H1 (cell line): ENCODE data around the gene PCDH7. TPM values are rescaled to one million over a fixed set of nuclear protein-coding genes. Genes with fewer than 3 reads are reported as not detected.

Experiments
- CTCF ChIA-PET: fragments of 300-600 bp; sonication (Branson Sonifier 250); formaldehyde crosslinking; loops from one replicate; lab custom pipeline; 2021; ENCODE audit not compliant: partially characterized antibody; lab: Charles Lee
- POLR2A ChIA-PET: fragments of 300-600 bp; sonication (Branson Sonifier 250); formaldehyde crosslinking; loops from one replicate; lab custom pipeline; 2021; ENCODE audit warnings: inconsistent platforms; ENCODE audit not compliant: partially characterized antibody; lab: Charles Lee
- DNase-seq, 2 experiments: peaks; one replicate each; pipeline versions ENCODE4 v3.0.0 to v3.0.0-alpha.2; 2010 to 2022; ENCODE audit warnings: low spot score in 2 of 2, low read depth in 1 of 2, mixed read lengths in 1 of 2
- FAIRE-seq: peaks from 2 replicates; lab custom pipeline; 2011; peaks lifted over from hg19 to GRCh38; lab: Jason Lieb, UNC
- H2AFZ ChIP-seq: 2 replicates; pipeline ENCODE4 v1.8.1; 2012; ENCODE audit warnings: low read length, inconsistent platforms
- H2AK5ac ChIP-seq: 2 replicates; pipeline ENCODE4 v1.6.1; 2013; ENCODE audit warnings: low read depth, low read length
- H2BK120ac ChIP-seq: replicated peaks from 2 replicates; pipeline ENCODE3; 2013; ENCODE audit warnings: low read depth, low read length, inconsistent platforms
- H2BK12ac ChIP-seq: 2 replicates; pipeline ENCODE4 v1.6.1; 2013; ENCODE audit warnings: low read depth, low read length
- H2BK15ac ChIP-seq: 2 replicates; pipeline ENCODE4 v1.6.1; 2013; ENCODE audit warnings: low read length
- H2BK20ac ChIP-seq: 2 replicates; pipeline ENCODE4 v1.6.1; 2013; ENCODE audit warnings: low read length
- H2BK5ac ChIP-seq: 2 replicates; pipeline ENCODE4 v1.6.1; 2013; ENCODE audit warnings: low read depth, low read length
- H3K14ac ChIP-seq: 2 replicates; pipeline ENCODE4 v1.6.1; 2013; ENCODE audit warnings: inconsistent platforms; ENCODE audit not compliant: insufficient read length
- H3K18ac ChIP-seq: 2 replicates; pipeline ENCODE4 v1.6.1; 2013; ENCODE audit warnings: low read length; ENCODE audit errors: extremely low read depth
- H3K23ac ChIP-seq: 2 replicates; pipeline ENCODE4 v1.6.1; 2013; ENCODE audit warnings: inconsistent platforms; ENCODE audit not compliant: insufficient read length
- H3K23me2 ChIP-seq: 2 replicates; pipeline ENCODE4 v1.6.1; 2013; ENCODE audit warnings: low read depth, low read length
- H3K27ac ChIP-seq: 2 replicates; pipeline ENCODE4 v1.6.1; 2011; ENCODE audit warnings: low read depth, low read length, inconsistent platforms
- H3K27me3 ChIP-seq, 4 experiments: replicated peaks in 1 of 4; 1 replicate in 1 of 4; 2 replicates in 3 of 4; pipeline versions ENCODE4 v1.6.1 to v1.8.1; 2011 to 2013; ENCODE audit warnings: low read length in 3 of 4, mild to moderate bottlenecking in 3 of 4, inconsistent platforms in 2 of 4, mixed read lengths in 2 of 4, moderate library complexity in 1 of 4; ENCODE audit not compliant: control insufficient read depth in 3 of 4, insufficient read depth in 3 of 4; ENCODE audit errors: extremely low read depth in 1 of 4
- H3K36me3 ChIP-seq, 4 experiments: 2 replicates each; pipeline versions ENCODE4 v1.6.1 to v1.8.1; 2011 to 2013; ENCODE audit warnings: mild to moderate bottlenecking in 4 of 4, low read length in 3 of 4, moderate library complexity in 2 of 4, control low read depth in 1 of 4, inconsistent platforms in 1 of 4; ENCODE audit not compliant: insufficient read depth in 4 of 4, control insufficient read depth in 2 of 4
- H3K4ac ChIP-seq: replicated peaks from 2 replicates; pipeline ENCODE3; 2013; ENCODE audit warnings: low read length, low read depth, mixed read lengths, inconsistent platforms; ENCODE audit not compliant: insufficient read length
- H3K4me1 ChIP-seq, 4 experiments: replicated peaks in 1 of 4; 1 replicate in 1 of 4; 2 replicates in 3 of 4; pipeline versions ENCODE4 v1.6.1 to v1.8.1; 2011 to 2013; ENCODE audit warnings: low read length in 3 of 4, inconsistent platforms in 2 of 4, mixed read lengths in 1 of 4; ENCODE audit not compliant: insufficient read depth in 4 of 4, control insufficient read depth in 3 of 4
- H3K4me2 ChIP-seq, 2 experiments: 2 replicates each; pipeline versions ENCODE4 v1.6.1 to v1.8.1; 2011 to 2013; ENCODE audit warnings: low read depth in 2 of 2, low read length in 2 of 2, control low read depth in 1 of 2, inconsistent platforms in 1 of 2, mild to moderate bottlenecking in 1 of 2; ENCODE audit not compliant: insufficient read depth in 1 of 2
- H3K4me3 ChIP-seq, 4 experiments: fragments of 200-600, 300-600 bp in 1 of 4; sonication (generic), shearing (Covaris generic), sonication (Bioruptor Twin) in 1 of 4; 2 replicates each; pipeline versions ENCODE4 v1.5.1 to v1.8.1; 2011 to 2016; ENCODE audit warnings: low read length in 4 of 4, low read depth in 3 of 4, control low read depth in 2 of 4, inconsistent platforms in 2 of 4, mild to moderate bottlenecking in 2 of 4, mixed read lengths in 1 of 4, moderate library complexity in 1 of 4; ENCODE audit not compliant: insufficient read depth in 2 of 4; ENCODE audit errors: extremely low read depth in 1 of 4
- H3K56ac ChIP-seq: replicated peaks from 2 replicates; pipeline ENCODE3; 2013; ENCODE audit warnings: low read depth, mild to moderate bottlenecking, mixed read lengths, low read length, inconsistent platforms; ENCODE audit not compliant: insufficient read length
- H3K79me1 ChIP-seq: 2 replicates; pipeline ENCODE4 v1.6.1; 2013; ENCODE audit warnings: low read depth, low read length, control low read depth
- H3K79me2 ChIP-seq, 2 experiments: 2 replicates each; pipeline versions ENCODE4 v1.6.1 to v1.8.1; 2012 to 2013; ENCODE audit warnings: low read length in 2 of 2, mild to moderate bottlenecking in 2 of 2, inconsistent platforms in 1 of 2; ENCODE audit not compliant: insufficient read depth in 2 of 2, control insufficient read depth in 1 of 2
- H3K9ac ChIP-seq, 4 experiments: replicated peaks in 1 of 4; 1 replicate in 1 of 4; 2 replicates in 3 of 4; pipeline versions ENCODE4 v1.6.1 to v1.8.1; 2011 to 2013; ENCODE audit warnings: low read depth in 3 of 4, low read length in 3 of 4, control low read depth in 2 of 4, mild to moderate bottlenecking in 2 of 4, moderate library complexity in 2 of 4, inconsistent platforms in 1 of 4; ENCODE audit errors: extremely low read depth in 1 of 4
- H3K9me3 ChIP-seq, 2 experiments: 2 replicates each; pipeline versions ENCODE4 v1.6.1 to v1.8.1; 2012 to 2013; ENCODE audit warnings: mild to moderate bottlenecking in 2 of 2, moderate library complexity in 2 of 2, control low read depth in 1 of 2, inconsistent platforms in 1 of 2, low read depth in 1 of 2, low read length in 1 of 2, mixed read lengths in 1 of 2; ENCODE audit not compliant: insufficient read depth in 2 of 2
- H4K20me1 ChIP-seq, 2 experiments: replicated peaks in 1 of 2; 2 replicates each; pipeline versions ENCODE3 to v1.8.1; 2011 to 2013; ENCODE audit warnings: inconsistent platforms in 2 of 2, low read length in 2 of 2, mild to moderate bottlenecking in 1 of 2; ENCODE audit not compliant: insufficient read depth in 2 of 2, control insufficient read depth in 1 of 2
- H4K5ac ChIP-seq: 2 replicates; pipeline ENCODE4 v1.6.1; 2013; ENCODE audit warnings: low read length, low read depth, mixed read lengths, inconsistent platforms; ENCODE audit not compliant: insufficient read length
- H4K8ac ChIP-seq: 2 replicates; pipeline ENCODE4 v1.8.0; 2013; ENCODE audit warnings: mild to moderate bottlenecking, moderate library complexity, low read length, inconsistent platforms; ENCODE audit not compliant: insufficient read depth; ENCODE audit errors: extremely low read depth
- H4K91ac ChIP-seq: replicated peaks from 2 replicates; pipeline ENCODE3; 2013; ENCODE audit warnings: low read length, mixed read lengths, inconsistent platforms; ENCODE audit not compliant: insufficient read length
- CTBP2 ChIP-seq: IDR thresholded peaks from 2 replicates; pipeline ENCODE4 v1.7.0; 2011; ENCODE audit warnings: borderline replicate concordance, mild to moderate bottlenecking, moderate library complexity, mixed read lengths, low read length; ENCODE audit not compliant: insufficient read depth, insufficient read length
- JUND ChIP-seq: IDR thresholded peaks from 2 replicates; pipeline ENCODE4 v1.6.1; 2011; ENCODE audit warnings: mild to moderate bottlenecking, improper control_type of control experiment, low read length
- KDM5A ChIP-seq: fragments of 200-600 bp; IDR thresholded peaks from 2 replicates; pipeline ENCODE4 v1.7.1; 2012; ENCODE audit warnings: mild to moderate bottlenecking, low read length, inconsistent platforms, mixed read lengths
- PHF8 ChIP-seq: fragments of 200-600 bp; sonication (generic); conservative IDR thresholded peaks from 2 replicates; pipeline ENCODE4 v1.7.1; 2012; ENCODE audit warnings: low read depth, mild to moderate bottlenecking, inconsistent platforms, low read length, moderate library complexity
- SIX5 ChIP-seq: IDR thresholded peaks from 2 replicates; pipeline ENCODE4 v1.6.1; 2011; ENCODE audit warnings: mild to moderate bottlenecking, low read depth, low read length
- WGBS, 2 experiments: shearing (Covaris generic) in 1 of 2; methylation state at CpG; one replicate each; pipeline versions ENCODE4 v1.1.6 to v1.1.7; 2013 to 2015; ENCODE audit warnings: low lambda C conversion rate in 2 of 2, mixed read lengths in 2 of 2, inconsistent platforms in 1 of 2, low coverage in 1 of 2, missing lambda C conversion rate in 1 of 2; ENCODE audit not compliant: insufficient replicate concordance in 2 of 2, insufficient coverage in 1 of 2, insufficient read length in 1 of 2; ENCODE audit errors: extremely low coverage in 1 of 2, missing lambda C conversion rate in 1 of 2; 5-methylcytosine and 5-hydroxymethylcytosine counted together
- polyA plus RNA-seq, 7 experiments: library from polyadenylated mRNA; depleted of rRNA in 3 of 7; stranded (reverse) in 5 of 7; unstranded in 2 of 7; fragments of >200 nt in 5 of 7; fragments of 200-250 nt in 2 of 7; gene quantifications; 1 replicate in 5 of 7; 2 replicates in 1 of 7; 4 replicates in 1 of 7; pipeline versions ENCODE4 v1.2.1 to v1.2.3, GENCODE V29; 2011 to 2013; ENCODE audit warnings: missing spikeins in 2 of 7, mixed read lengths in 2 of 7
- total RNA-seq: library from RNA; stranded (reverse); fragmentation: NEBNext Ultra II Directional; extraction: Animal tissue kit (Norgen Biotek cat#: 25700); gene quantifications from 2 replicates; pipeline ENCODE4 v1.2.1, GENCODE V29; 2021
- TF ChIP-seq, protein P1 (sequence below): IDR thresholded peaks from 2 replicates; pipeline ENCODE4 v1.6.1; 2011; ENCODE audit warnings: low read length, improper control_type of control experiment
- TF ChIP-seq, protein P2 (sequence below), 3 experiments: IDR thresholded peaks; 1 replicate in 2 of 3; 2 replicates in 1 of 3; pipeline versions ENCODE4 v1.5.1 to v1.6.1; 2011; ENCODE audit warnings: low read length in 3 of 3, mild to moderate bottlenecking in 3 of 3, inconsistent platforms in 2 of 3, low read depth in 1 of 3, moderate library complexity in 1 of 3; ENCODE audit not compliant: insufficient read depth in 1 of 3; ENCODE audit errors: control extremely low read depth in 1 of 3

The PCDH7 gene
- total and polyA plus RNA-seq, 2 of the 8 experiments (the other 6 are each of a cell fraction or from before 2014, with no cell fraction given): 3.1 to 6.1 TPM

DNA sequence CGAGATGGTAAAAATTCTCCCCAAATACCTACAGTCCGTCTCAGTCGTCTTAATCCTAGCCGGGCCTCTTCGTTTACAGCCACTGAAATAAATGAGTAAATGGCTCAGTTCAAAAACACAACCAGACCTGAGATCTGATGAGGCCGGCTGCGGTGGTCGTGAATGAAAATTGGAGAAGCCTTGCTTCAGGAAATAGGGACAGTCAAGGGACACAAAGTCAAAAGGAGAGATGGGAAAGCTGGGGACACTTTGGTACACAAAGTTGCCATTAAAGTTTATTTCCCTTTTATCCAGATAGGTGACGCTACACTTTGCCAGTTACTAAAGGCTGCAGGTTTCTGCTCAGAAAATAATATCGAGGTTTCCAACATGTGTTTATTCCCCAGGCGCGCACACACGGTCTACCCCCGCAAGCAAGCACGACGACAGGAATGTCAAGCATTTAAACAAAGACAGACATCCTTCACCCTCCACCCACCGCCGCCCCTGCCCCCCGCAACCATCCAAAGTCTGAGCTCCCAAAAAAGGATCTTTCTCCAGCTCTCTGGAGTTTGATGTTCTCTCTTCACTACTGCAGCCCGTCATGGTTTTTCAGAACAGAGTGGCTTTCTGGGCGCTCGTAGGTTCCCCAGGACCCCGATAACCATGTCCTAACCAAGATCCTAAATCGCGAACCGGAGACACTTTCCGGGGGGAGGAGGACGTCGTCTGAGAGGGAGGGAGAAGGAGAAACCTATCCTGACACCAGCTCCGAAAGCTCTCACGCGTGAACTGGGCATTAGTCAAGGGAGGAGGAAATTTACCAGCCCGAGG is 1.3 kb upstream of the PCDH7 start:
- POLR2A ChIA-PET: interaction anchor here (0.6 to 0.8 kb wide), 2 partner anchors 309 to 856 kb away, joined by 3 to 4 read pairs; no protein-coding TSS in a partner anchor
- DNase-seq: no peak
- H3K27ac ChIP-seq: no peak overlapping the region
- TF ChIP-seq CTBP2 (peak; percentile 67), SIX5 (no peak), KDM5A (no peak), PHF8 (no peak), JUND (no peak)
- TF ChIP-seq, protein P1, sequence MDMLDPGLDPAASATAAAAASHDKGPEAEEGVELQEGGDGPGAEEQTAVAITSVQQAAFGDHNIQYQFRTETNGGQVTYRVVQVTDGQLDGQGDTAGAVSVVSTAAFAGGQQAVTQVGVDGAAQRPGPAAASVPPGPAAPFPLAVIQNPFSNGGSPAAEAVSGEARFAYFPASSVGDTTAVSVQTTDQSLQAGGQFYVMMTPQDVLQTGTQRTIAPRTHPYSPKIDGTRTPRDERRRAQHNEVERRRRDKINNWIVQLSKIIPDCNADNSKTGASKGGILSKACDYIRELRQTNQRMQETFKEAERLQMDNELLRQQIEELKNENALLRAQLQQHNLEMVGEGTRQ: no peak
- TF ChIP-seq, protein P2, sequence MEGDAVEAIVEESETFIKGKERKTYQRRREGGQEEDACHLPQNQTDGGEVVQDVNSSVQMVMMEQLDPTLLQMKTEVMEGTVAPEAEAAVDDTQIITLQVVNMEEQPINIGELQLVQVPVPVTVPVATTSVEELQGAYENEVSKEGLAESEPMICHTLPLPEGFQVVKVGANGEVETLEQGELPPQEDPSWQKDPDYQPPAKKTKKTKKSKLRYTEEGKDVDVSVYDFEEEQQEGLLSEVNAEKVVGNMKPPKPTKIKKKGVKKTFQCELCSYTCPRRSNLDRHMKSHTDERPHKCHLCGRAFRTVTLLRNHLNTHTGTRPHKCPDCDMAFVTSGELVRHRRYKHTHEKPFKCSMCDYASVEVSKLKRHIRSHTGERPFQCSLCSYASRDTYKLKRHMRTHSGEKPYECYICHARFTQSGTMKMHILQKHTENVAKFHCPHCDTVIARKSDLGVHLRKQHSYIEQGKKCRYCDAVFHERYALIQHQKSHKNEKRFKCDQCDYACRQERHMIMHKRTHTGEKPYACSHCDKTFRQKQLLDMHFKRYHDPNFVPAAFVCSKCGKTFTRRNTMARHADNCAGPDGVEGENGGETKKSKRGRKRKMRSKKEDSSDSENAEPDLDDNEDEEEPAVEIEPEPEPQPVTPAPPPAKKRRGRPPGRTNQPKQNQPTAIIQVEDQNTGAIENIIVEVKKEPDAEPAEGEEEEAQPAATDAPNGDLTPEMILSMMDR (IDR thresholded peaks at IDR 0.05; ENCODE audit: control extremely low read depth in 1 of 3, insufficient read depth in 1 of 3, low read depth in 1 of 3, low read length in 3 of 3): no peak

More for the DNA sequence above, 1.3 kb upstream of the PCDH7 start:
- Histone ChIP-seq H2AFZ (peak overlapping the region; percentile 87; the same call in 1 of the 2 replicates), H2BK12ac (peak overlapping the region; percentile 27; the same call in 1 of the 2 replicates), H2BK5ac (no peak overlapping the region), H3K79me1 (peaks cover 2% of the 10 kb centered on the region; the same call in 1 of the 2 replicates), H3K4me1 (peaks cover 0 to 20% (median 12%) of the 10 kb centered on the region in 4 experiments; a peak in 6 of 7 replicates), H3K27me3 (peaks cover 17 to 46% (median 39%) of the 10 kb centered on the region in 4 experiments), H3K4me3 (peak overlapping the region; percentile 65 to 86 (median 84)), H4K5ac (no peak overlapping the region), H4K8ac (no peak overlapping the region), H4K20me1 (peaks cover 0 to 18% of the 10 kb centered on the region in 2 experiments), H3K9me3 (no peaks in the 10 kb centered on the region; a peak in 1 of 4 replicates), H3K56ac (peak overlapping the region; percentile 20), H2BK120ac (no peak overlapping the region), H3K4ac (no peak overlapping the region), H3K79me2 (no peaks in the 10 kb centered on the region), H2BK15ac (no peak overlapping the region), H3K36me3 (no peaks in the 10 kb centered on the region), H3K18ac (peak overlapping the region; percentile 83), H3K9ac (peak overlapping the region in 1 of 4 experiments; percentile 21; a peak in 1 of 7 replicates), H3K4me2 (peak overlapping the region; percentile 89 to 100), H4K91ac (no peak overlapping the region), H3K23me2 (peaks cover 53% of the 10 kb centered on the region), H3K23ac (no peak overlapping the region), H2BK20ac (no peak overlapping the region), H2AK5ac (no peak overlapping the region), H3K14ac (no peak overlapping the region)
- CTCF ChIA-PET: interaction anchor here (0.8 to 1.4 kb wide), 6 partner anchors 39 to 611 kb away, joined by 3 to 5 read pairs (median 3); no protein-coding TSS in a partner anchor
- 2% methylated on average over 33 of the region's 33 CpGs; no CpG with 5 or more reads in 1 of the 2 experiments for WGBS, 2 experiments
- no peak for FAIRE-seq
